ENCODE data around the gene SYT2.

GRCh38 chr1:202639500-202639899 lies 70.8 kb downstream of the SYT2 start:
- TF ChIP-seq, protein P1, sequence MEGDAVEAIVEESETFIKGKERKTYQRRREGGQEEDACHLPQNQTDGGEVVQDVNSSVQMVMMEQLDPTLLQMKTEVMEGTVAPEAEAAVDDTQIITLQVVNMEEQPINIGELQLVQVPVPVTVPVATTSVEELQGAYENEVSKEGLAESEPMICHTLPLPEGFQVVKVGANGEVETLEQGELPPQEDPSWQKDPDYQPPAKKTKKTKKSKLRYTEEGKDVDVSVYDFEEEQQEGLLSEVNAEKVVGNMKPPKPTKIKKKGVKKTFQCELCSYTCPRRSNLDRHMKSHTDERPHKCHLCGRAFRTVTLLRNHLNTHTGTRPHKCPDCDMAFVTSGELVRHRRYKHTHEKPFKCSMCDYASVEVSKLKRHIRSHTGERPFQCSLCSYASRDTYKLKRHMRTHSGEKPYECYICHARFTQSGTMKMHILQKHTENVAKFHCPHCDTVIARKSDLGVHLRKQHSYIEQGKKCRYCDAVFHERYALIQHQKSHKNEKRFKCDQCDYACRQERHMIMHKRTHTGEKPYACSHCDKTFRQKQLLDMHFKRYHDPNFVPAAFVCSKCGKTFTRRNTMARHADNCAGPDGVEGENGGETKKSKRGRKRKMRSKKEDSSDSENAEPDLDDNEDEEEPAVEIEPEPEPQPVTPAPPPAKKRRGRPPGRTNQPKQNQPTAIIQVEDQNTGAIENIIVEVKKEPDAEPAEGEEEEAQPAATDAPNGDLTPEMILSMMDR (IDR thresholded peaks at IDR 0.05): no peak
- TF ChIP-seq EP300 (IDR thresholded peaks at IDR 0.05) (no peak), POLR2A (IDR thresholded peaks at IDR 0.05) (no peak), POLR2AphosphoS5 (IDR thresholded peaks at IDR 0.05) (no peak)
